Measurements from ENCODE around the gene DENND1A. TPM values are rescaled to one million over a fixed set of nuclear protein-coding genes. Genes with fewer than 3 reads are reported as not detected.

The DENND1A gene
- polyA plus RNA-seq, 1 experiment, result 16.2 TPM

DNA sequence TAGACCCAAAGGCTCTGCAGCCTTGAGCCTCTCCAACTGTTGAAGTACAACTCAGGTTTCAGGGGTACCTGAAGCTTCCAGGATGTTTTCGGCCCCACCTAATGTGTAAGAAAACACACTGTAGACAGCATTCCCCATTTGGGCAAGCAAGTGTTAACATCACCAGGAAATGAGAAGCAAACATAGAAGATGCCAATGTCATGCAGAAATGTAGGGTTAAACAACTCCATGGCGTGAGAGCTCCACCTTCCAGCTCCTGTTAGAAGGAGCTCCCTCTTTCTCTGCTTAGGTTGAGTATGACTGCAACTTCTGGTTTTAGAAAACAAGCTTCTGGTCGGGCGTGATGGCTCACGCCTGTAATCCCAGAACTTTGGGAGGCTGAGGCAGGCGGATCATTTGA, 31.0 kb upstream of the DENND1A start:
- CTCF ChIA-PET, result no interaction called here
- Histone ChIP-seq H3K4me3 (ENCODE audit: low read depth, low read length) (no peak overlapping the region), H3K27me3 (ENCODE audit: control insufficient read depth, insufficient read depth, low read length) (peaks cover 14% of the 10 kb centered on the region), H3K9me3 (ENCODE audit: control insufficient read depth, insufficient read depth, low read length) (peaks cover 2% of the 10 kb centered on the region; the same call in 1 of the 2 replicates), H3K27ac (ENCODE audit: low read depth, low read length) (no peak overlapping the region)
- POLR2A ChIA-PET, result interaction anchor here (0.7 kb wide), 1 partner anchor 10 kb away, joined by 3 read pairs; no protein-coding TSS in a partner anchor
- no peak for TF ChIP-seq CTCF (IDR thresholded peaks at IDR 0.05; ENCODE audit: low read depth, low read length)
- no peak for DNase-seq (ENCODE audit: low read depth, low spot score)

- no peak for TF ChIP-seq CTCF (IDR thresholded peaks at IDR 0.05; ENCODE audit: low read depth, low read length)
- Histone ChIP-seq H3K27ac (ENCODE audit: low read depth, low read length) (no peak overlapping the region), H3K27me3 (ENCODE audit: control insufficient read depth, insufficient read depth, low read length) (peaks cover 14% of the 10 kb centered on the region), H3K4me3 (ENCODE audit: low read depth, low read length) (no peak overlapping the region), H3K9me3 (ENCODE audit: control insufficient read depth, insufficient read depth, low read length) (peaks cover 2% of the 10 kb centered on the region; the same call in 1 of the 2 replicates)
- POLR2A ChIA-PET, result no interaction called here
- no peak for DNase-seq (ENCODE audit: low read depth, low spot score)
- CTCF ChIA-PET, result no interaction called here
Measured at GRCh38 chr9:123960366-123960765, 30.4 kb upstream of the DENND1A start.

GRCh38 chr9:123959787-123960186, 29.9 kb upstream of the DENND1A start:
- no peak overlapping the region for H3K4me3 ChIP-seq (ENCODE audit: low read depth, low read length)
- peaks cover 2% of the 10 kb centered on the region; the same call in 1 of the 2 replicates for H3K9me3 ChIP-seq (ENCODE audit: control insufficient read depth, insufficient read depth, low read length)
- H3K27ac ChIP-seq (ENCODE audit: low read depth, low read length), result no peak overlapping the region
- CTCF ChIA-PET, result no interaction called here
- H3K27me3 ChIP-seq (ENCODE audit: control insufficient read depth, insufficient read depth, low read length), result peaks cover 14% of the 10 kb centered on the region
- no peak for TF ChIP-seq CTCF (IDR thresholded peaks at IDR 0.05; ENCODE audit: low read depth, low read length)
- POLR2A ChIA-PET, result no interaction called here
- no peak for DNase-seq (ENCODE audit: low read depth, low spot score)

- CTCF ChIA-PET, result no interaction called here
- DNase-seq (ENCODE audit: low read depth, low spot score), result no peak
- peaks cover 2% of the 10 kb centered on the region; the same call in 1 of the 2 replicates for H3K9me3 ChIP-seq (ENCODE audit: control insufficient read depth, insufficient read depth, low read length)
- no peak for TF ChIP-seq CTCF (IDR thresholded peaks at IDR 0.05; ENCODE audit: low read depth, low read length)
- no peak overlapping the region for H3K4me3 ChIP-seq (ENCODE audit: low read depth, low read length)
- H3K27me3 ChIP-seq (ENCODE audit: control insufficient read depth, insufficient read depth, low read length), result peaks cover 14% of the 10 kb centered on the region
- H3K27ac ChIP-seq (ENCODE audit: low read depth, low read length), result no peak overlapping the region
- POLR2A ChIA-PET, result no interaction called here
Measured at GRCh38 chr9:123957731-123958130, 27.8 kb upstream of the DENND1A start.

- ChIA-PET POLR2A (no interaction called here), CTCF (no interaction called here)
- Histone ChIP-seq H3K9me3 (ENCODE audit: control insufficient read depth, insufficient read depth, low read length) (peaks cover 2% of the 10 kb centered on the region; the same call in 1 of the 2 replicates), H3K4me3 (ENCODE audit: low read depth, low read length) (no peak overlapping the region), H3K27me3 (ENCODE audit: control insufficient read depth, insufficient read depth, low read length) (peaks cover 17% of the 10 kb centered on the region), H3K27ac (ENCODE audit: low read depth, low read length) (no peak overlapping the region)
- DNase-seq (ENCODE audit: low read depth, low spot score), result no peak
- no peak for TF ChIP-seq CTCF (IDR thresholded peaks at IDR 0.05; ENCODE audit: low read depth, low read length)
Measured at GRCh38 chr9:123957168-123957721, 27.3 kb upstream of the DENND1A start.
